Naive thymus-derived CD4-positive, alpha-beta T cell (primary cell): ENCODE data around the gene OVCA2. TPM values are rescaled to one million over a fixed set of nuclear protein-coding genes. Genes with fewer than 3 reads are reported as not detected.

ENCODE experiments used
- ATAC-seq: fragments of 150-1000 bp; cut with Tn5 transposase; 2 replicates; pipeline ENCODE4 v1.10.0; 2021; ENCODE audit warnings: mild to moderate bottlenecking, moderate library complexity
- CTCF ChIA-PET: fragments of 350-600 bp; sonication (Branson Sonifier 250); formaldehyde crosslinking; loops from one replicate; lab custom pipeline; 2021; ENCODE audit warnings: antibody characterized with exemption; lab: Charles Lee
- POLR2A ChIA-PET: fragments of 350-600 bp; sonication (Branson Sonifier 250); formaldehyde crosslinking; loops from one replicate; lab custom pipeline; 2021; ENCODE audit warnings: antibody characterized with exemption, inconsistent platforms; lab: Charles Lee
- DNase-seq, 9 donors: peaks; one replicate each; pipeline versions ENCODE4 v3.0.0 to v3.0.0-alpha.2; 2020 to 2022; ENCODE audit warnings: mixed read lengths in 1 of 9
- H3K27ac ChIP-seq: one replicate; pipeline ENCODE4 v1.7.0; 2013; ENCODE audit warnings: mild to moderate bottlenecking, low read depth, low read length, moderate library complexity
- H3K27me3 ChIP-seq, 2 donors: one replicate each; pipeline ENCODE4 v1.7.0; 2013; ENCODE audit warnings: low read length in 2 of 2, mild to moderate bottlenecking in 2 of 2, moderate library complexity in 2 of 2; ENCODE audit not compliant: control insufficient read depth in 2 of 2, insufficient read depth in 2 of 2
- H3K36me3 ChIP-seq, 3 experiments: 1 replicate in 2 of 3; 2 replicates in 1 of 3; pipeline ENCODE4 v1.7.0; 2013; ENCODE audit warnings: low read length in 3 of 3, mild to moderate bottlenecking in 3 of 3, moderate library complexity in 1 of 3; ENCODE audit not compliant: insufficient read depth in 3 of 3, control insufficient read depth in 2 of 3
- H3K4me1 ChIP-seq, 2 donors: one replicate each; pipeline ENCODE4 v1.7.0; 2013; ENCODE audit warnings: low read length in 2 of 2, mild to moderate bottlenecking in 2 of 2, moderate library complexity in 1 of 2; ENCODE audit not compliant: control insufficient read depth in 2 of 2, insufficient read depth in 2 of 2
- H3K4me3 ChIP-seq: 2 replicates; pipeline ENCODE4 v1.7.0; 2013; ENCODE audit warnings: mild to moderate bottlenecking, low read length
- H3K9me3 ChIP-seq, 3 experiments: 1 replicate in 2 of 3; 2 replicates in 1 of 3; pipeline ENCODE4 v1.7.0; 2013; ENCODE audit warnings: low read length in 3 of 3; ENCODE audit not compliant: control insufficient read depth in 2 of 3
- H3K27ac Mint-ChIP-seq, 9 donors: one replicate each; pipeline ENCODE4 v1.8.0; 2020 to 2022; ENCODE audit warnings: mixed read lengths in 9 of 9, mild to moderate bottlenecking in 8 of 9, moderate library complexity in 5 of 9, inconsistent platforms in 2 of 9
- H3K27me3 Mint-ChIP-seq, 5 donors: one replicate each; pipeline ENCODE4 v1.8.0; 2021 to 2022; ENCODE audit warnings: mixed read lengths in 5 of 5, mild to moderate bottlenecking in 1 of 5
- H3K36me3 Mint-ChIP-seq, 5 donors: one replicate each; pipeline ENCODE4 v1.8.0; 2020 to 2022; ENCODE audit warnings: mixed read lengths in 5 of 5, mild to moderate bottlenecking in 3 of 5, inconsistent platforms in 1 of 5
- H3K4me1 Mint-ChIP-seq, 7 donors: one replicate each; pipeline ENCODE4 v1.8.0; 2020 to 2022; ENCODE audit warnings: mixed read lengths in 7 of 7, mild to moderate bottlenecking in 3 of 7, inconsistent platforms in 1 of 7
- H3K4me3 Mint-ChIP-seq, 10 donors: one replicate each; pipeline ENCODE4 v1.8.0; 2020 to 2022; ENCODE audit warnings: mild to moderate bottlenecking in 10 of 10, mixed read lengths in 10 of 10, moderate library complexity in 6 of 10, inconsistent platforms in 2 of 10
- H3K9me3 Mint-ChIP-seq, 11 donors: one replicate each; pipeline ENCODE4 v1.8.0; 2020 to 2022; ENCODE audit warnings: mixed read lengths in 11 of 11, mild to moderate bottlenecking in 4 of 11, inconsistent platforms in 1 of 11, moderate library complexity in 1 of 11
- intact Hi-C, 2 donors: fragments of 100-400 bp; cut with micrococcal nuclease; formaldehyde crosslinking; loops; one replicate each; pipeline ENCODE4 v1.15.1; 2023
- polyA plus RNA-seq, 2 donors: library from polyadenylated mRNA; unstranded; fragments of 300-500 nt; fragmentation: Illumina TruSeq; gene quantifications; one replicate each; pipeline ENCODE4 v1.2.3, GENCODE V29; 2021
- total RNA-seq, 6 experiments: library from RNA in 5 of 6; stranded (reverse) in 5 of 6; gene quantifications; 1 replicate in 5 of 6; 2 replicates in 1 of 6; pipeline ENCODE4 v1.2.3 and lab custom pipeline; 2021 to 2026

The OVCA2 gene
- total and polyA plus RNA-seq, 7 experiments from 2014 or later: 24.5 to 65.5 (median 34.0) TPM

- Mint-ChIP-seq H3K27ac (no peak overlapping the region), H3K4me3 (no peak overlapping the region), H3K27me3 (no peaks in the 10 kb centered on the region), H3K4me1 (peaks cover 0 to 40% (median 0%) of the 10 kb centered on the region in 7 donors), H3K9me3 (peaks cover 0 to 2% (median 0%) of the 10 kb centered on the region in 11 donors), H3K36me3 (peaks cover 28 to 74% (median 49%) of the 10 kb centered on the region in 5 donors)
- ChIA-PET CTCF (interaction anchor here (1.2 kb wide), 1 partner anchor 14 kb away, joined by 3 read pairs; no protein-coding TSS in a partner anchor), POLR2A (no interaction called here)
- Histone ChIP-seq H3K36me3 (peaks cover 0 to 69% (median 9%) of the 10 kb centered on the region in 3 experiments), H3K27ac (no peak overlapping the region), H3K4me1 (peaks cover 0 to 6% of the 10 kb centered on the region in 2 donors), H3K4me3 (no peak overlapping the region), H3K9me3 (no peaks in the 10 kb centered on the region), H3K27me3 (no peaks in the 10 kb centered on the region)
- intact Hi-C loops: no loop called here
- peak; percentile 26 for ATAC-seq
- DNase-seq: no peak
Measured at GRCh38 chr17:2075336-2076086, 33.7 kb downstream of the OVCA2 start.

GRCh38 chr17:2076087-2076984 is 34.5 kb downstream of the OVCA2 start:
- POLR2A ChIA-PET: no interaction called here
- no peak overlapping the region for H3K4me3 Mint-ChIP-seq
- no peaks in the 10 kb centered on the region for H3K27me3 Mint-ChIP-seq

GRCh38 chr17:2077040-2077439 is 35.2 kb downstream of the OVCA2 start:
- Mint-ChIP-seq H3K36me3 (peaks cover 27 to 72% (median 50%) of the 10 kb centered on the region in 5 donors), H3K4me3 (no peak overlapping the region), H3K27ac (peak overlapping the region in 1 of 9 donors; percentile 2), H3K27me3 (no peaks in the 10 kb centered on the region), H3K9me3 (peaks cover 0 to 2% (median 0%) of the 10 kb centered on the region in 11 donors), H3K4me1 (peaks cover 0 to 38% (median 0%) of the 10 kb centered on the region in 7 donors)
- H3K27ac ChIP-seq: no peak overlapping the region
- ATAC-seq (no peak), DNase-seq (no peak)
- no peak overlapping the region for H3K4me3 ChIP-seq
- H3K9me3 ChIP-seq: no peaks in the 10 kb centered on the region
- intact Hi-C loops: no loop called here
- no peaks in the 10 kb centered on the region for H3K27me3 ChIP-seq
- peaks cover 5 to 69% (median 18%) of the 10 kb centered on the region in 3 experiments for H3K36me3 ChIP-seq
- CTCF ChIA-PET: no interaction called here
- POLR2A ChIA-PET: no interaction called here
- H3K4me1 ChIP-seq: no peaks in the 10 kb centered on the region

More at GRCh38 chr17:2076087-2076984, 34.5 kb downstream of the OVCA2 start:
- H3K9me3 Mint-ChIP-seq: peaks cover 0 to 2% (median 0%) of the 10 kb centered on the region in 11 donors
- Histone ChIP-seq H3K27ac (no peak overlapping the region), H3K4me1 (no peaks in the 10 kb centered on the region), H3K9me3 (no peaks in the 10 kb centered on the region), H3K36me3 (peaks cover 5 to 69% (median 13%) of the 10 kb centered on the region in 3 experiments), H3K4me3 (no peak overlapping the region), H3K27me3 (no peaks in the 10 kb centered on the region)
- intact Hi-C loops: no loop called here
- CTCF ChIA-PET: interaction anchor here (1.2 kb wide), 1 partner anchor 14 kb away, joined by 3 read pairs; no protein-coding TSS in a partner anchor
- peaks cover 0 to 37% (median 0%) of the 10 kb centered on the region in 7 donors for H3K4me1 Mint-ChIP-seq
- no peak overlapping the region for H3K27ac Mint-ChIP-seq
- DNase-seq (no peak), ATAC-seq (no peak)
- peaks cover 24 to 72% (median 47%) of the 10 kb centered on the region in 5 donors for H3K36me3 Mint-ChIP-seq

GRCh38 chr17:2081564-2081963 is 39.7 kb downstream of the OVCA2 start:
- intact Hi-C loops: no loop called here
- Histone ChIP-seq H3K4me3 (no peak overlapping the region), H3K4me1 (no peaks in the 10 kb centered on the region), H3K27ac (no peak overlapping the region), H3K36me3 (peaks cover 5 to 92% (median 11%) of the 10 kb centered on the region in 3 experiments), H3K9me3 (no peaks in the 10 kb centered on the region), H3K27me3 (no peaks in the 10 kb centered on the region)
- Mint-ChIP-seq H3K27ac (peak overlapping the region in 2 of 9 donors; percentile 20), H3K27me3 (no peaks in the 10 kb centered on the region), H3K36me3 (peaks cover 33 to 85% (median 52%) of the 10 kb centered on the region in 5 donors), H3K4me3 (no peak overlapping the region), H3K4me1 (peaks cover 0 to 49% (median 4%) of the 10 kb centered on the region in 7 donors), H3K9me3 (no peaks in the 10 kb centered on the region)
- ChIA-PET CTCF (no interaction called here), POLR2A (no interaction called here)
- no peak for DNase-seq
- no peak for ATAC-seq

GRCh38 chr17:2082003-2082781 is 40.4 kb downstream of the OVCA2 start:
- DNase-seq (no peak), ATAC-seq (no peak)
- Mint-ChIP-seq H3K27me3 (no peaks in the 10 kb centered on the region), H3K4me3 (no peak overlapping the region), H3K27ac (peak overlapping the region in 1 of 9 donors; percentile 20), H3K9me3 (no peaks in the 10 kb centered on the region), H3K4me1 (peaks cover 0 to 53% (median 10%) of the 10 kb centered on the region in 7 donors), H3K36me3 (peaks cover 33 to 87% (median 52%) of the 10 kb centered on the region in 5 donors)
- no peaks in the 10 kb centered on the region for H3K9me3 ChIP-seq
- H3K4me3 ChIP-seq: no peak overlapping the region
- peaks cover 5 to 87% (median 11%) of the 10 kb centered on the region in 3 experiments for H3K36me3 ChIP-seq
- CTCF ChIA-PET: interaction anchor here (0.5 to 1.0 kb wide), 2 partner anchors 28 to 430 kb away, joined by 3 to 4 read pairs; partner anchors contain the start of gene HIC1
- POLR2A ChIA-PET: interaction anchor here (0.6 kb wide), 1 partner anchor 185 kb away, joined by 3 read pairs; no protein-coding TSS in a partner anchor
- intact Hi-C loops: no loop called here
- H3K27me3 ChIP-seq: no peaks in the 10 kb centered on the region
- H3K27ac ChIP-seq: no peak overlapping the region
- peaks cover under 1% of the 10 kb centered on the region in 2 donors for H3K4me1 ChIP-seq
